ENCODE results near the gene ETNPPL. TPM values are rescaled to one million over a fixed set of nuclear protein-coding genes. Genes with fewer than 3 reads are reported as not detected.

ETNPPL gene
- total and polyA plus RNA-seq, 2 of the 4 experiments (the other 2 are of a cell fraction): not detected

- no peak overlapping the region for H2BK15ac ChIP-seq (ENCODE audit: low read depth, low read length)
- DNase-seq (no peak), ATAC-seq (ENCODE audit: low read depth) (no peak)
- ChIA-PET POLR2A (ENCODE audit: unreplicated experiment) (no interaction called here), CTCF (interaction anchor here (0.9 kb wide), 1 partner anchor 16 kb away, joined by 3 read pairs; no protein-coding TSS in a partner anchor)
- in situ Hi-C loops (cut with MboI; ENCODE audit: low sequenced_read_pairs) (no loop called here), dilution Hi-C loops (cut with HindIII; ENCODE audit: low sequenced_read_pairs, unreplicated experiment) (no loop called here), intact Hi-C loops (cut with micrococcal nuclease) (no loop called here)
- no peak overlapping the region for H3K4me3 ChIP-seq (ENCODE audit: insufficient read depth, low read depth, low read length)
- H4K20me1 ChIP-seq (ENCODE audit: insufficient read depth, low read length): no peaks in the 10 kb centered on the region
- H3K56ac ChIP-seq (ENCODE audit: extremely low read depth, insufficient read depth, low read length): no peak overlapping the region
- no peak overlapping the region for H2AK5ac ChIP-seq (ENCODE audit: low read depth, low read length)
- H2AK9ac ChIP-seq (replicated peaks; ENCODE audit: low read depth, low read length, poor library complexity): no peak overlapping the region
- H3K27me3 ChIP-seq (ENCODE audit: control insufficient read depth, insufficient read depth, low read length): peaks cover 2% of the 10 kb centered on the region; the same call in 1 of the 2 replicates
- TF ChIP-seq CEBPB (IDR thresholded peaks at IDR 0.05; ENCODE audit: low read depth, low read length): no peak
- no peak for TF ChIP-seq NFE2L2 (IDR thresholded peaks at IDR 0.05; ENCODE audit: low read depth, low read length)
- TF ChIP-seq FOS (IDR thresholded peaks at IDR 0.05; ENCODE audit: low read depth, low read length): no peak
- no peak for TF ChIP-seq CTCF (conservative IDR thresholded peaks at IDR 0.05; ENCODE audit: low read depth, low read length)
- TF ChIP-seq MXI1 (IDR thresholded peaks at IDR 0.05; ENCODE audit: borderline replicate concordance, low read depth, low read length): no peak
- TF ChIP-seq MAFK (IDR thresholded peaks at IDR 0.05; ENCODE audit: low read depth, low read length): no peak
- TF ChIP-seq POLR2A (IDR thresholded peaks at IDR 0.05; ENCODE audit: low read depth, low read length): no peak
- no peaks in the 10 kb centered on the region for H3K9me3 ChIP-seq (ENCODE audit: control insufficient read depth, insufficient read depth, low read length)
- no peak overlapping the region for H3K14ac ChIP-seq (replicated peaks; ENCODE audit: low read depth, low read length)
- no peak overlapping the region for H3K27ac ChIP-seq (ENCODE audit: insufficient read depth, low read length)
- BruUV-seq (replicated peaks): no TSS peak
- no peaks in the 10 kb centered on the region for H3K9me1 ChIP-seq (ENCODE audit: insufficient read depth, low read length)
- H4K5ac ChIP-seq (ENCODE audit: low read depth, low read length): no peak overlapping the region
- no peaks in the 10 kb centered on the region for H3K36me3 ChIP-seq (ENCODE audit: control insufficient read depth, insufficient read depth, low read length)
- WGBS, 2 experiments (ENCODE audit: extremely low coverage in 2 of 2, insufficient read length in 1 of 2): 100% methylated on average over 1 of the region's 5 CpGs; no CpG with 5 or more reads in 1 of the 2 experiments
- H3K23ac ChIP-seq (ENCODE audit: low read depth, low read length): no peak overlapping the region
- H3K9ac ChIP-seq (ENCODE audit: low read depth, low read length): no peak overlapping the region
- H2BK20ac ChIP-seq (ENCODE audit: low read depth, low read length): no peak overlapping the region
- no peak overlapping the region for H4K8ac ChIP-seq (ENCODE audit: low read depth in 2 of 2, low read length in 2 of 2)
- no peaks in the 10 kb centered on the region for H3K4me1 ChIP-seq (ENCODE audit: control insufficient read depth, insufficient read depth, low read length)
- H2BK120ac ChIP-seq (ENCODE audit: low read depth, low read length): no peak overlapping the region
- H4K91ac ChIP-seq (ENCODE audit: insufficient read depth, low read depth, low read length): no peak overlapping the region
- H2AFZ ChIP-seq (replicated peaks; ENCODE audit: low read length, poor library complexity): no peak overlapping the region
- no peak overlapping the region for H3K4ac ChIP-seq (ENCODE audit: low read depth, low read length)
- H3K79me1 ChIP-seq (ENCODE audit: low read depth in 1 of 2, low read length in 2 of 2): no peaks in the 10 kb centered on the region
- H2BK5ac ChIP-seq (ENCODE audit: low read depth, low read length, poor library complexity, severe bottlenecking): no peak overlapping the region
- H3K4me2 ChIP-seq (ENCODE audit: low read depth, low read length): no peak overlapping the region
- no peak overlapping the region for H3K18ac ChIP-seq (ENCODE audit: low read depth, low read length)
Observed at GRCh38 chr4:108799306-108799705, 36.5 kb upstream of the ETNPPL start.
